NK-92 (cell line): ENCODE results near the gene SAP30BP.

Experiments used
- DNase-seq: peaks from one replicate; lab custom pipeline; 2025; ENCODE audit not compliant: unreplicated experiment; lab: John Stamatoyannopoulos, UW

Gene SAP30BP

DNA sequence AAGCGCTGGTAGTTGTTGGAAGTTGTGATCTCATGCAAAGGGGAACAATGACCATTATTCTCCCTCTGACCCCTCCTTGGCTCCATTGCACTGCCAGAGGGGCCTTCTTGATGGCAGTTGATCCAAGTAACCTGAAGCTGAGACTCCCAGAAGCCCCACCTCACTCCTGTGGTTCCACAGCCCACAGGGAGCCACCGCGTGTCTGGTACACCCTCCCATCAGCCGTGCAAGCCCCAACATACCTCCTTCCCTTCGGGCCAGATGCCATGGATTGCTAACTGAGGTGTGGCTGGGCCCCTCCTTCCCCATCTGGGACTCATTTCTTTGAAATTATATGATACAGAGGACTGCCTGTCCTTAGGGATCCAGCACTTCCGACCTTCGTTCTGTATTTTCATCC is 17.8 kb downstream of the SAP30BP start:
- no peak for DNase-seq

DNA sequence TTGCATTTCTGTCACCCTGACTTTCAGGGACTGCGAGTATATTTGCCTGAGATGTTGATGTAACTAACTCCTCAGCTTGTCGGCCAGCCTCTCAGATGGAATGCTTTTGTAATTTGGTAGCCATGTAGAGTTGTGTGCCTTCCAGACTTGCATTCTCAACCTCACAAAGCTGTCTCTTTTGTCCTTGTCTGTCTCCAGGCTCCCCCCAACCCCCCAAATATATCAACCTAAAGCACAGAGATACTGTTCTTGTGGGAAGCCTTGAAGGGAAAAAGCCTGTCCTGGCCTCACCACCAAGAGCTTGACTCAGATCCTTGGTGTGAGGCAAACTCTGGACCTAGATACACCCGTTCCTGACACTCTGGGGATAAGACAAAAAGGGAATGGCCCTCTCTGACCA is 18.4 kb downstream of the SAP30BP start:
- no peak for DNase-seq

DNA sequence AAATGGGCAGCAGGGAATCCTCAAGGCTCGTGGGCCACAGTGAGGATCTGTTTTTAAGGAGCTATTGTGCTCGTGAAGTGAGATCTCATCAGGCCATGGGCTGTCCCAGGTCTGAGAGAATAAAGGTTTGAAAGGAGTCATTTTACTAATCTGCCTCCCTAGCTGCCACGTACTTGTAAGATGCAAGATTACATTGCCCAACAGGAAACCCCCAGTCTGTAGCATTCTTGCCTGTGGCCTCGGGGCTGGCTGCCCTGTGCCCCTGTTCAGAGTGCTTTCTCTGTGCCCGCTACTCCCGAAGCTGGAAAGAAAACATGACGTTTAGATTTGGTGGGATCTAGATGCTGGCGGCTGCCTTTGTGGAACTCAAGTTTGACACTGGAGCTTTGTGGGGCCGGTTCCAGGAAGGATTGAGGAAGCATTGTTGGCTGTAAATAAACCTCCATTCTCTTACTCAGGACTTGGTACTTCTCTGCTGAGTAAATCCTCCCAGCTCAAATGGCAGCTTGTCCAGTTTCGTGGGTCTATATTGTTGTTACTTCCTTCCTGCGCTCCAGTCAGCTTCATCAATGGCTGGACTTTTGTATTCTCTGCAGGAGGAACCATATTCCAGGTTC is 21.2 kb downstream of the SAP30BP start:
- no peak for DNase-seq

- DNase-seq: no peak
Observed at GRCh38 chr17:75689441-75689873, 22.3 kb downstream of the SAP30BP start.

GRCh38 chr17:75691371-75691791 is 24.2 kb downstream of the SAP30BP start:
- DNase-seq: no peak

GRCh38 chr17:75691801-75692626 is 24.9 kb downstream of the SAP30BP start:
- no peak for DNase-seq

DNA sequence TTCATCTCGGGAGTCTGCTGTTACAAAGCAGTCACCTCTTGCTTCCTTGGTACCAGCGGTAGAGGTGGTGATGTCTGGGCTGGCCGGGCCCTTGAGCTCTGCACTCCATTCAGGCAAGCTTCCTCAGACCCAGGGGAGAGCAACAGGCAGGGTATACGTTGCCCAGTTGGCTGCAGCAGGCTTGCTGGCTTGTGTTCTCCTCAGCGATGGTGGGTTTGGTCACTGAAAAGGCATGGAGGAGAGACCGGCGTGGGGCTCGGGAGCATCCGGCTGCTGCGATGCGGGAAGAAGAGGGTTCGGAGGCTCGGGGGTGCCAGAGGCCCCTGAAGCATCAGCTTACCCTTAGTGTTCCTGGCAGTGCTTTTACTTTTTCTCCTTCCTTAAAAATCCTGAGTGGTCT is 25.8 kb downstream of the SAP30BP start:
- no peak for DNase-seq

DNA sequence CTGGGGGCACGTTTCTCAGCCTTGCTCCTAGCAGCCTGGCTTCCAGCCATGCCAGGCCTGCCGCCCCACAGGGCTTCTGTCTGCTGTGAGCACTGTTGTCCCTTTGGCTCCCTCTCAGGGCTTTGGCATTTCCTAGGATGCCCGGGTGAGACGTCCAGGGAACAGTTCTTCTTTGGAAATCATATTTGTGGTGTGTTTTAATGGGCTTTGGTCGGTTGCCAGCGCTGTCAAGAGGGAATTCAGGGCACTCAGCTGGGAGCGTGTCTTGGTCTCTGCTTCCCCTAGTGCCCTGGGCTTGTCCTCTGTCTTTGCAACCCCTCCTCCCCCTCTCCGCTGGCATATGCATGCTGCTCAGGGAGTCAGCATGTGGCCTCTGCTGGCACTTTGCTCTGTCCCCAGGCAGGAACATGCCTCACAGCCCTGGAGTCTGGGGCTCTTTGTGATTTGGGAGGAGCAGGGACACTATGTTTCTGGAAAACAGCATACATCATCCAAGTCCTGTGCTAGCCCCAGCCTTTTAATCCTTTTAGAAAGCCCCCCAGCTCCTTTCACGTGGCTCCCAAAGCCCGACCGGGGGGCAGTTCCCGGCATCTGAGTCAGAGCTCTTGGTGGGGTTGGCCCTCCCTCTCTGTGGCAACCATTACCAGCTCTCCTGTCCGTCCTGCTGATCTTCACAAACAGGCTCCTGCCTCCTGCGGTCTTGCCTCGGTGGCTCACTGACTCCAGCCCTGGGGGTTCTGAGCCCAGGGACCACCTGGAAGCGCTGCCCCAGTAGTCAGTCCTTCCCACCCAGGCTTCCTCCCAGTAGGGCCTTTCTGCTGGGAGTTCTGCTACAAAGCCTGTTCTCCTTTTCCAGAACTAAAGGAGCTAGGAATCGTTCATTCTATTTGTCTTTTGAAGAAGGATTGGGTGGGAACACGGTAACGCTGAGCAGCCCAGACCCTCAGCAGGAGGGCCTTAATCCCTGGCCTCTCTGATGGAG is 26.7 kb downstream of the SAP30BP start:
- no peak for DNase-seq

- no peak for DNase-seq
Observed at GRCh38 chr17:75694536-75694935, 27.4 kb downstream of the SAP30BP start.

DNA sequence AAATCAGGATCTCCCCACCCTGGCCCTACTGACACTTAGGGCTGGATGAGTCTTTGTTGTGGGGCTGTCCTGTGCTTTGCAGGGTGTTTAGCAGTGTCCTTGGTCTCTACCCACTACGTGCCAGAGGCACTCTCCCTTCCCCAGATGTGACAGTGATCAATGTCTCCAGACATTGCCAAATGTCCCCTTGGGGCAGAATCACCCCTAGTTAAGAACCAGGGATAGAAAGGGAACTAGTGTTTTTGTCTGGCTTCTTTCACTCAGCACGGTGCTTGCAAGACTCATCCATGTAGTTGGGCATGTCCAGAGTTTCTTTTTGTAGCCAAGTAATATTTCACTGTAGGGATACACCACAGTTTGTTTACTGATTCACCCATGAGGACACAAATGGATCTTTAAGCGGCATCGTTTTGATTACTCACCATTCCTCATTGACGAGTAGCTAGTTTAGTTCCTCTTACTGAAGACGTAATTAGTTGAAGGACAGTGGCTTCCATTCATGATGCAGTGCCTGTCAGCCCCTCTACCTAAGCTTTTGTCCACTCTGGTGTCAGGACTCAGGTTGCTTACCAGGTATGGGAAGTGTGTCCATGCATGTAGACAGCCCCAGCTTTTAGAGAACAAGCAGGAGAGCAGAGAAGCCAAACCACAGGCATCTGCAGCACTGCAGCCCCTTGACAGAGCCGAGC is 28.1 kb downstream of the SAP30BP start:
- no peak for DNase-seq

- DNase-seq: no peak
Observed at GRCh38 chr17:75695830-75696271, 28.7 kb downstream of the SAP30BP start.

- DNase-seq: no peak
Observed at GRCh38 chr17:75697651-75698291, 30.6 kb downstream of the SAP30BP start.

DNA sequence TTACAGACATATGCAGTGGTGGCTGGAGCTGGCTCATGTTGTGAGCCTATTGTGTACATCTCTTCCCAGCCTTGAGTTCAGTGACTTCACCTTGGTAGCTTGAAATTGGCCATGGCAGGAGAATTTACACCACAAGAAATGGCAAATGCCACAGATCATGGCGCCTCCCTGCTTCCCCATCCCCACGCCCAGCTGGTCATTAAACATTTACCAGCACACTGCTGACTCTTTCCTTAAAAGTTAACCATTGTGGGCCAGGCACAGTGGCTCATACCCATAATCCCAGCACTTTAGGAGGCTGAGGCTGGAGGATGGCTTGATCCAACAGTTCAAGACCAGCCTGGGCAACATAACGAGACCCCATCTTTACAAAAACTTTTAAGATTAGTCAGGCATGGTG is 31.5 kb downstream of the SAP30BP start:
- DNase-seq: no peak

DNA sequence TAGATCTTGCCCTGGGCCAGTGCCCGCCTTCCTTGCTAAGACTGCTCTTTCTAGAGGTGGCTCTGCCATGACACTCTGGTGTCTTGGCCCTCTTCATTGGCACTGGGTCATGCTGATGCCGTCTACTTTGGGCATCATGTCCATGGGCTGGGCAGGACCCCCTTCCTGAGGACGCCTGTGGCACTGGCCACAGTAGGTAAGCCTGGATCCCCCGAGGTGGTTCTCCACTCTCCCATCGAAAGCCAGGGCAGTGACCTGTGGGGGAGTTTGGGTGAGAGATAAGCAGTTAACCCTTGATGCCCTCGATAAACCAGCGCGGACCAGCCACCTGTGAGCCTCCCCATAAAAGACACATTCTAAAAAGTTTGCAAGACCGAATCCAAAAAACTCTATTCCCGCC is 34.1 kb downstream of the SAP30BP start:
- no peak for DNase-seq

DNA sequence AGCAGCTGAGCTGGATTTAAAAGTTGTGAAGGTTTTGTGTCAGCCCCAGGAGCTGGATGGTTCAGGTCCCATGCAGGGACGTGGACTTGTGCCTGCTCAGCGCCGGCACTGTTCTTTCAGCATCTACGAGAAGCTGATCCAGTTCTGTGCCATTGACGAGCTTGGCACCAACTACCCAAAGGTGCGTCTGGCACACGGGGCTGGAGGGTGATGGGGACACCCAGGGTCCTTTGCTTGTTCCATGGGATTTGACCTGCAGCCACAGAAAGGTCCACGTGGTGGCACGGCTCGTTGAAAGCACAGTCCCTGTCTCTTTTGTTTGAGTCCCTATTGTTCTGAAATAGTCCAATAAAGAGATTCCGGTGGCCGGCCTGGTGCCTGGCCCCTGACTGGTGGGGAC is 36.1 kb downstream of the SAP30BP start:
- no peak for DNase-seq

GRCh38 chr17:75703591-75703990 is 36.5 kb downstream of the SAP30BP start:
- no peak for DNase-seq

DNA sequence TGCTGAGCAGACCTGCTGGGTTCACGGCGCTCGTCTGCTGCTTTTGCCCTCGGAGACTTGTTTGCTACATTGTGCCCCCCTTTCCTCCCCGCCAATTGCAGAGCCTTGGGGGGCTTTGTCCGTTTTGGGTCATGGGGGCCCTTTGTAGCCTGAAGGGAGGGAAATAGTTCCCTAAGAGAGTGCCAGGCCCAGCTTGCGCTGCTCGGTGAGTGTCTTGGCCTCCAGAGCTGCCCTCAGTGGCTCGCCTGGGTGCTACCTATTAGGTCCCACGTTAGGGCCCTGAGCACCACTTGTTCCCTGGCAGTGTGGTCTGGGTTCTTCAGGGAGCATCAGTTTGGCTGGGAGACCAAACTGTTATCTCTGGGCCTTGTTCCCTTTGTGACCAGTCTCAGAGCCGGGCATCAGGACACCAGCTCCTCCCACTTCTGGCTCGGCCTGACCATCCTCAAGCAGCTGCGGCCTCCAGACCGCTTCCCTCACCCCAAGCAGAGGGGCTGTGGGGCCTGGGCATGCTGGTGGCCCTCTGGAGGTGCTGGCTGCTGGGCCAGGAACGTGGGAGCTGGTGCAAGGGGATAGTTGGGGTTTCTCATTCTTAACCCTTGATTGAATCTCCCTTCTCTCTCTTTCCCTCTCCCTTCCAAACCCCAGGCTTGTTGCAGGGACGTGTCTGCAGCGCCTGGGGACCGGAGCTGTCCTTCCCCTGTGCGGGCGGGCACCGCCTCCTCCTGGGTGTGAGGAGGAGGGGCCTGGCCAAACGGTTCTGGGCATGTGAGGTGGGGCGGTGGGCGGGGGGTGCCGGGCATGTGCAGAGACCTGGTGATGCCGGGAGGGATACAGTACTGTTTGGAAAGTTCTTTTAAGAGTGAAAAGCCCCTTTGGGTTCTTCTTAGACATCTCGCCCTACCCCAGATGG is 38.1 kb downstream of the SAP30BP start:
- DNase-seq: no peak

DNA sequence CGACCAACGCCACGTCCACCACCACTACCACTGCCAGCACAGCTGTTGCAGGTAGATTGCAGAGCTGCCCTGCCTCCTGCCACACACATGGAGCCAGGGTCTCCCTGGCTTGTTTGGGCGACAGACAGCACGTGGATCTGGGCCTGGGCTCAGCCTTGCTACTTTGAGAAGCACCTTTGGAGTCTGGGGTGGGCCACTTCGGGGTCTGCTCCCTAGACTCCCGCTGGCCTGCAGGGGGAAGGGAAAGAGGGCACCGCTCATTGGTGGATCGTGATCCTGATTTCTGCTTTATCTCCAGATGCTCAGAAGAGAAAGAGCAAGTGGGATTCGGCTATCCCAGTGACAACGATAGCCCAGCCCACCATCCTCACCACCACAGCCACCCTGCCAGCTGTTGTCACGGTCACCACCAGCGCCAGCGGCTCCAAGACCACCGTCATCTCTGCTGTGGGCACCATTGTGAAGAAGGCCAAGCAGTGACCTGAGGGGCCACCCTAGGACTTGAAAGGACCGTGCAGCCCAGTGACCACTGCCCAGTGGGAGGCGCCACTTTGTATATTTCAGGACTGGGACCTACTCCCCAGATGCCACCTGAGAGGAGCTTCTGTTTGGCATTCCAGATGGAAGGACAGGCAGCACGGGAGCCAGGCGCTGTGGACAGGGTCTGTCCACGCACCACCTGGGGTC is 39.0 kb downstream of the SAP30BP start:
- DNase-seq: no peak
